Skeletal muscle satellite cell (primary cell): ENCODE measurements around the gene ADAM12.
"Not testable (repeated sequence)": the region's sequence is repeated elsewhere in the genome, so short reads cannot be mapped to it uniquely, and the experiment has no call there.

ENCODE experiments used
- H3K27me3 ChIP-seq: 2 replicates; pipeline ENCODE4 v1.7.0; 2013; ENCODE audit warnings: low read length; ENCODE audit not compliant: control insufficient read depth, insufficient read depth
- H3K36me3 ChIP-seq: 2 replicates; pipeline ENCODE4 v1.7.0; 2013; ENCODE audit warnings: mild to moderate bottlenecking, control low read depth, low read length; ENCODE audit not compliant: insufficient read depth
- H3K4me1 ChIP-seq: 2 replicates; pipeline ENCODE4 v1.7.0; 2013; ENCODE audit warnings: low read length; ENCODE audit not compliant: control insufficient read depth, insufficient read depth
- H3K4me2 ChIP-seq: 2 replicates; pipeline ENCODE4 v1.7.0; 2013; ENCODE audit warnings: mild to moderate bottlenecking, low read length
- H3K4me3 ChIP-seq: 2 replicates; pipeline ENCODE4 v1.7.0; 2013; ENCODE audit warnings: low read length
- H3K9ac ChIP-seq: 2 replicates; pipeline ENCODE4 v1.7.0; 2013; ENCODE audit warnings: mild to moderate bottlenecking, low read depth, low read length, moderate library complexity
- H3K9me3 ChIP-seq: replicated peaks from 2 replicates; pipeline ENCODE4 v1.7.0; 2013; ENCODE audit warnings: mild to moderate bottlenecking, control low read depth, low read length

Gene ADAM12

DNA sequence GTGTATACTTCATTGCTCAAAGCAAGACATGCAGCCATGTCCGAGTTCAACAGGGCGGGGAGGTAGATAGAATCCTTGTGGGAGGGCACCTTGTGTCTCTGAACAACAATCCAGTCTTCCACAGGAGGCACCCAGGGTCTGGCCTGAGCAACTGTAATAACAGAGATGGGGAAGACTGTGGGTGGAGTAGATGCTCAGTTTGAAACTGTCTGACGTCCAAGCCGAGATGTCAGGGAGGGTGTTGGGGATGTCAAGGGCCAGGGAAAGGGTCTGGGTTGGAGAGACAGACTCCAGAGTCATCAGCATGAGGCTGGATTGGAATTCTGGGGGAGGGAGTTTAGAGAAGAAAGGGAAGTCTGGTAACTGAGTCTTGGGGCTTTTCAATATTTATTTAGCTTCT is 403.9 kb downstream of the ADAM12 start:
- H3K4me3 ChIP-seq, result no peak overlapping the region
- H3K9me3 ChIP-seq, result no peaks in the 10 kb centered on the region
- H3K36me3 ChIP-seq, result no peaks in the 10 kb centered on the region

DNA sequence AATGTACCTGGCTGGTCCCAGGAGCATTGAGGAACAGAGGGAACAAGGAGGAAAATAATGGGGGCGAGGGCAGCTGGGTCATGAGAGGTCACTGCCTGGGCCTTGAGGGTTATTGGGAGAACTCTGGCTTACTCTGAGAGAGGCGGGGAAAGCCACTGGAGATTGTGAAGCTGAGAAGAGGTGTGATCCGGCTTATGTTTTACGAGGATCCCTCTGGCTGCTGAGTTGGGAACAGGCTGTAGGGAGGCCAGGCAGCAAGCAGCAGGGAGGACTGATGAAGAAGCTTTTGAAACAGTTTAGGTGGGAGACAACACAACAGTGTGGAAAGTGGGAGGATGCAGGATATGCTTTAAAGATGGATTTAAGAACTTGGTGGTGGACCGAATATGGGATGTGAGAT is 404.6 kb downstream of the ADAM12 start:
- H3K4me1 ChIP-seq, result peaks cover 37% of the 10 kb centered on the region
- H3K9me3 ChIP-seq, result no peaks in the 10 kb centered on the region
- no peak overlapping the region for H3K9ac ChIP-seq
- H3K4me2 ChIP-seq, result no peak overlapping the region
- no peak overlapping the region for H3K4me3 ChIP-seq
- H3K27me3 ChIP-seq, result no peaks in the 10 kb centered on the region
- H3K36me3 ChIP-seq, result no peaks in the 10 kb centered on the region

More for the DNA sequence above, 403.9 kb downstream of the ADAM12 start:
- Histone ChIP-seq H3K27me3 (no peaks in the 10 kb centered on the region), H3K9ac (no peak overlapping the region), H3K4me2 (no peak overlapping the region), H3K4me1 (peaks cover 37% of the 10 kb centered on the region)

DNA sequence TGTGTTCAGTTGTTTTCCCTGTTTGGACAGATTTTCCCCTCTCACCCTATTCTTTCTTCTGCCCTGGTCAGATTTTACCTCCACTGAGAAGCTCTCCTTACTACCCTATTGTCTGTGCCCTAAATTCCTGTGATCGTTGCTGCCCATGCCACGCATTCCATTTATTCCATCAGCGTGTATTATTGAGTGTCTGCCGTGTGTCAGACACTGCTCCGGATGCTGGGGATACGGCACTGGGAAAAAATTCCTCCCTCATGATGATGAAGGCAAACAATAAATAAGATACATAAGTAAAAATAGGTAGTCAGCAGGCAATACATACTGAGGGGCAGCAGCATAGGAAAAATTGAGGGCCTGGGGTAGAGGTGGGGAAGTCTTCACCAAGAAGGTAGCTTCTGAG is 405.1 kb downstream of the ADAM12 start:
- Histone ChIP-seq H3K9me3 (no peaks in the 10 kb centered on the region), H3K36me3 (no peaks in the 10 kb centered on the region), H3K4me3 (no peak overlapping the region), H3K4me1 (peaks cover 37% of the 10 kb centered on the region), H3K9ac (no peak overlapping the region), H3K4me2 (no peak overlapping the region), H3K27me3 (no peaks in the 10 kb centered on the region)

DNA sequence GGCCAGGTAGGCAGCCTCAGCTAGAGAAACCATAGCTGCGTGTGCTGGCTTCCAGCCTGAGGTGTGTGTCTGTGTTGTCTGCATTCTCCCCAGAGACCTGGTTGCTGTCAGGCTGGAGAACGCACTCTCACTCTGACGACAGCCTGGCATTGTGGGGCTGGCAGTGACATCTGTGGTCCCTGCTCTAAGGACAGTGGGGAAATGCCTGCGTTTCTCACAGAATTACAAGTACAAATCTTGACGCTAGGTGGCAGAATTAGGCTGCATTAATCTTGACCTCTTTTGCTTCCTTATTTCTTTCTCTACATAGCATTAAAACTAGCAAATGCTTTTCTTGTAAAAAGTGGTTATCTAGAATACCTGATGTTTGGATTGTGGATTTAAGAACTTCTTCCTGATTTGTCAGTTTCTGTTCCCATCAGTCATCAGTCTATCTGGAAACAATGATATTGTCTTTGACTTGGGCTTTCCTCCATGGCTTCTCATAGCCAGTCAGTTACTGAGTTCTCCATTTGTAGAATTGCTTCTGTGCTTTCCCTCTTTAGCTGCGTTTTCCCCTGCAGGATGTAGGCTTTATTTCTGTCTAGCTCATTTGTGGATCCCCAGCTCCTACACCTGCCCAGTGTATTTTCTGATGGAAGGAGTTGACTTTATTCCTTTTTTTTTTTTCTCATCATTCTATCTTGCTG is 405.9 kb downstream of the ADAM12 start:
- no peak overlapping the region for H3K9ac ChIP-seq
- no peaks in the 10 kb centered on the region for H3K9me3 ChIP-seq
- peaks cover 37% of the 10 kb centered on the region for H3K4me1 ChIP-seq
- H3K4me2 ChIP-seq, result no peak overlapping the region
- H3K27me3 ChIP-seq, result no peaks in the 10 kb centered on the region
- no peaks in the 10 kb centered on the region for H3K36me3 ChIP-seq
- H3K4me3 ChIP-seq, result no peak overlapping the region

GRCh38 chr10:125980521-125981035 is 407.7 kb downstream of the ADAM12 start:
- H3K9ac ChIP-seq, result no peak overlapping the region
- no peak overlapping the region for H3K4me3 ChIP-seq
- H3K9me3 ChIP-seq, result no peaks in the 10 kb centered on the region
- H3K4me2 ChIP-seq, result no peak overlapping the region
- H3K4me1 ChIP-seq, result peaks cover 34% of the 10 kb centered on the region
- H3K36me3 ChIP-seq, result no peaks in the 10 kb centered on the region
- no peaks in the 10 kb centered on the region for H3K27me3 ChIP-seq

GRCh38 chr10:125979976-125980375 is 408.3 kb downstream of the ADAM12 start:
- peaks cover 28% of the 10 kb centered on the region for H3K4me1 ChIP-seq
- no peaks in the 10 kb centered on the region for H3K36me3 ChIP-seq
- no peaks in the 10 kb centered on the region for H3K9me3 ChIP-seq
- no peak overlapping the region for H3K4me2 ChIP-seq
- H3K9ac ChIP-seq, result no peak overlapping the region
- no peak overlapping the region for H3K4me3 ChIP-seq
- H3K27me3 ChIP-seq, result no peaks in the 10 kb centered on the region

DNA sequence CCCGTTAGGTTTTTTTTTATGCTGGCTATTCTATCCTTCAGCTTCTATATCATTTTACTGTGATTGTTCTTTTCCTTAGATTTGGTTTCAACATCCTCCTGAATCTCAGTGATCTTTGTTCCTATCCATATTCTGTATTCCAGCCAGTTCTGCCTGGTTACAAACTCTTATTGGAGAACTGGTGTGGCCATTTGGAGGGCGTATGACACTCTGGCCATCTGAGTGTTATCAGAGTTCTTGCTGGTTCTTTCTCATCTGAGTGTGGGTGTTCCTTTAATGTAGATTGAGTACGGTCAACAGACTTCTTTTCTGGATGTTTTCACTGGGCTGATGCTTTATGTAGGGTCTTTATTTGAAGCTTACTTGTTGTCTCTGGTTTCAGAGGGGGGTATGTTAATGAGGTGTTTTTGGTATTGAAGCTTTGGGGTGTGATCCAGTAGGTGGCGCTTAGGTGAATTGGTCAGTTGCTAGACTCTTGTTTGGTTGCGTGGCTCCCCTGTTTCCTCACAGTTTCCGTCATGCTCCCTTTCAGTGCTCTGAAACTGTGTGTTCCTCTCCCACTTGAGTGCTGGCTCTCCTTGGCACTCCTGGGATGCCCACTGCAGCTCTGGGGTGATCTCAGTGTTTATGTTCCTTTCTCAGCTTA is 411.2 kb downstream of the ADAM12 start:
- no peaks in the 10 kb centered on the region for H3K27me3 ChIP-seq
- H3K4me3 ChIP-seq, result no peak overlapping the region
- no peaks in the 10 kb centered on the region for H3K9me3 ChIP-seq
- peaks cover 15% of the 10 kb centered on the region for H3K4me1 ChIP-seq
- H3K36me3 ChIP-seq, result no peaks in the 10 kb centered on the region
- no peak overlapping the region for H3K9ac ChIP-seq
- H3K4me2 ChIP-seq, result no peak overlapping the region

DNA sequence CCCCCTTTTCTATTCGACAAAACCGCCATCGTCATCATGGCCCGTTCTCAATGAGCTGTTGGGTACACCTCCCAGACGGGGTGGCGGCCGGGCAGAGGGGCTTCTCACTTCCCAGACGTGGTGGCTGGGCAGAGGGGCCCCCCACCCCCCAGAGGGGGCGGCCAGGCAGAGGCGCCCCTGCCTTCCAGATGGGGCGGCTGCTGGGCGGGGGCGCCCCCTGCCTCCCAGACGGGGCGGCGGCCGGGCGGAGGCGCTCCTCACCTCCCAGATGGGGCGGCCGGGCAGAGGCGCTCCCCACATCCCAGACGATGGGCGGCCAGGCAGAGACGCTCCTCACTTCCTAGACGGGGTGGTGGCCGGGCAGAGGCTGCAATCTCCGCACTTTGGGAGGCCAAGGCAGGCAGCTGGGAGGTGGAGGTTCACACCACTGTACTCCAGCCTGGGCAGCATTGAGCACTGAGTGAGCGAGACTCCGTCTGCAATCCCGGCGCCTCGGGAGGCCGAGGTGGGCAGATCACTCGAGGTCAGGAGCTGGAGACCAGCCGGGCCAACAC is 418.1 kb downstream of the ADAM12 start:
- not testable (repeated sequence) for H3K4me2 ChIP-seq, H3K9ac ChIP-seq, H3K36me3 ChIP-seq, H3K4me3 ChIP-seq, H3K27me3 ChIP-seq, H3K9me3 ChIP-seq
- H3K4me1 ChIP-seq, result peaks cover 11% of the 10 kb centered on the region

DNA sequence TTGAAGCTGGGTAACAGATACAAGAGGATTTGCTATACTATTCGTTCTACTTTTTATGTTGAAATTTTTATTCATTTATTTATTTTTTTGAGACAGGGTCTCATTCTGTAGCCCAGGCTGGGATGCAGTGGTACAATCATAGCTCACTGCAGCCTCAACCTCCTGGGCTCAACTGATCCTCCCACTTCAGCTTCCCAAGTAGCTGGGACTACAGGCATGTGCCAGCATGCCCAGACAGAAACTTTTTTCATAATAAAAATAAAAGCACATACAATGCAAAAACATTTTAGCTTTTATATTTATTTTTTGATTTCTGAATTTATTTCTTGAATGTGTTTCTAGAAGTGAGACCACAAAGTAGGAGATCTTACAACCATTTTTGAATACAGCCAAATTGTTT is 420.7 kb downstream of the ADAM12 start:
- H3K4me2 ChIP-seq, result no peak overlapping the region
- H3K36me3 ChIP-seq, result no peaks in the 10 kb centered on the region
- no peak overlapping the region for H3K9ac ChIP-seq
- H3K9me3 ChIP-seq, result no peaks in the 10 kb centered on the region
- no peak overlapping the region for H3K4me3 ChIP-seq
- H3K27me3 ChIP-seq, result peaks cover 7% of the 10 kb centered on the region
- no peaks in the 10 kb centered on the region for H3K4me1 ChIP-seq

DNA sequence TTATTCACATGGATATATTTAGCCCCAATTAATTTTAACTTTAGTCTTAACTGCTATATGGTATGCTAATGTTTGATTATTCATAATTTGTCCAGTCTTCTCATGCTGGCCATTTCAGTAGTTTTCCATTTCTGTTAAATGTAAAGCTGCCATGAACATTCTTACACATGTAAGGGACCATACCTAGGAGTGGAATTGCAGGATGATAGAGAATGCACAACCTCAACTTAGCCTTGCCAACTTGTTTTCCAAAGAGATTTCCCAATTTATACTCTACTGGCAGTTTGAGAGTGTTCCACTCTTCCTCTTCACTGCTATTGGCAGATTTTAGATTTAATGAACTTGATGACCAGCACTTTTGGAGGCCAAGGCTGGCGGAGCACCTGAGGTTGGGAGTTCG is 423.7 kb downstream of the ADAM12 start:
- peaks cover 7% of the 10 kb centered on the region for H3K27me3 ChIP-seq
- no peaks in the 10 kb centered on the region for H3K4me1 ChIP-seq
- H3K4me3 ChIP-seq, result no peak overlapping the region
- no peak overlapping the region for H3K4me2 ChIP-seq
- no peaks in the 10 kb centered on the region for H3K36me3 ChIP-seq
- H3K9me3 ChIP-seq, result no peaks in the 10 kb centered on the region
- H3K9ac ChIP-seq, result no peak overlapping the region
